ENCODE measurements around the gene CCDC39.

Gene CCDC39

DNA sequence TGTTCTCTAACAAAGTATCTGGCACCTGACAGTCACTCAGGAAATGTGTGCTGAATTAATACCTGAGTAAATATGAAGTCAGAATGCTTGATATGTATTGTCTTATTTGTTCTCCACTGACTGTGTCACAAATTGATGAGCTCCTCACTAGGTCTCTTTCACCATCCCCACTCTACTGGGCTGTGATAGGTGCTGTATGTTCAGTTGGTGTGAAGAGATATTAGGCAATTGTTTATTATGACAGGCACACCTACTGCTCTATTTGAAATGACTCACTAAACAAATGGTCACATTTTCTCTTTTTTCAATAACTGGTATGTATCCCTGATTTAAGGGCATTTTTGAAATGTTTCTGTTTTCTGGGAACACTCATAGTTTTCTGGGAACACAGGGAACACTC lies 25.2 kb upstream of the CCDC39 start:
- Histone ChIP-seq H3K27ac (ENCODE audit: low read length) (no peak overlapping the region), H3K79me2 (ENCODE audit: low read length) (no peaks in the 10 kb centered on the region), H3K36me3 (replicated peaks; ENCODE audit: low read depth, low read length) (no peaks in the 10 kb centered on the region), H4K20me1 (ENCODE audit: insufficient read depth, low read length) (no peaks in the 10 kb centered on the region), H3K4me3 (ENCODE audit: low read length) (no peak overlapping the region), H3K4me1 (ENCODE audit: low read length) (no peaks in the 10 kb centered on the region), H2AFZ (ENCODE audit: low read depth, low read length) (no peak overlapping the region), H3K9ac (ENCODE audit: low read length) (no peak overlapping the region), H3K9me3 (ENCODE audit: insufficient read depth, low read length) (no peaks in the 10 kb centered on the region), H3K27me3 (ENCODE audit: low read depth, low read length) (no peaks in the 10 kb centered on the region), H3K4me2 (ENCODE audit: low read length) (no peak overlapping the region)
- TF ChIP-seq EZH2phosphoT487 (IDR thresholded peaks at IDR 0.05; ENCODE audit: low read depth) = no peak
- TF ChIP-seq CTCF (IDR thresholded peaks at IDR 0.05; ENCODE audit: low read depth, low read length) = no peak

DNA sequence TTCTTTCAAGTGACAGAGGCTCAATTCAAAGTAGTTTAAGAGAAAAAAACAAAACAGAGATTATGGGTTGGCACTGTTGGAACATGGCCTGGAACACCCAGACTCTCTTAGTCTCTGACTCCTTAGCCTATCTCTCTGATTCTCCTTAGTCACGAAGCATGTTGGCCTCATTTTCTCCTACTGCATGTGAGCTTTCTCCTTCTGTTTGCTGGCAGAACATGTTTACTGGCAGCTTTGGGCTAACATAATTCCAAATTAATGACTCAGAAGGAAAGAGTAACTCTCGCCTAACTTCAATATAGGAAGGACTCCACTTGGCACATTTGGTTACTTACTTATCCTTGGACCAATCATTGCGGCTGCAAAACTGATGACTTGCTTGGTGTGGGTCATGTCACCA lies 21.7 kb upstream of the CCDC39 start:
- H3K27me3 ChIP-seq (ENCODE audit: low read depth, low read length) = no peaks in the 10 kb centered on the region
- no peak overlapping the region for H2AFZ ChIP-seq (ENCODE audit: low read depth, low read length)
- no peak overlapping the region for H3K4me2 ChIP-seq (ENCODE audit: low read length)
- no peak overlapping the region for H3K4me3 ChIP-seq (ENCODE audit: low read length)
- no peaks in the 10 kb centered on the region for H4K20me1 ChIP-seq (ENCODE audit: insufficient read depth, low read length)
- H3K9me3 ChIP-seq (ENCODE audit: insufficient read depth, low read length) = no peaks in the 10 kb centered on the region
- H3K27ac ChIP-seq (ENCODE audit: low read length) = no peak overlapping the region
- H3K4me1 ChIP-seq (ENCODE audit: low read length) = no peaks in the 10 kb centered on the region
- H3K36me3 ChIP-seq (replicated peaks; ENCODE audit: low read depth, low read length) = no peaks in the 10 kb centered on the region
- H3K79me2 ChIP-seq (ENCODE audit: low read length) = no peaks in the 10 kb centered on the region
- no peak overlapping the region for H3K9ac ChIP-seq (ENCODE audit: low read length)
- TF ChIP-seq EZH2phosphoT487 (IDR thresholded peaks at IDR 0.05; ENCODE audit: low read depth) (no peak), CTCF (IDR thresholded peaks at IDR 0.05; ENCODE audit: low read depth, low read length) (no peak)

GRCh38 chr3:180698760-180699270 lies 19.5 kb upstream of the CCDC39 start:
- H4K20me1 ChIP-seq (ENCODE audit: insufficient read depth, low read length) = no peaks in the 10 kb centered on the region
- H3K79me2 ChIP-seq (ENCODE audit: low read length) = no peaks in the 10 kb centered on the region
- H2AFZ ChIP-seq (ENCODE audit: low read depth, low read length) = no peak overlapping the region
- no peaks in the 10 kb centered on the region for H3K36me3 ChIP-seq (replicated peaks; ENCODE audit: low read depth, low read length)
- H3K27me3 ChIP-seq (ENCODE audit: low read depth, low read length) = no peaks in the 10 kb centered on the region
- TF ChIP-seq EZH2phosphoT487 (IDR thresholded peaks at IDR 0.05; ENCODE audit: low read depth) (no peak), CTCF (IDR thresholded peaks at IDR 0.05; ENCODE audit: low read depth, low read length) (no peak)
- no peak overlapping the region for H3K27ac ChIP-seq (ENCODE audit: low read length)
- peaks cover 14% of the 10 kb centered on the region for H3K4me1 ChIP-seq (ENCODE audit: low read length)
- no peak overlapping the region for H3K9ac ChIP-seq (ENCODE audit: low read length)
- H3K4me2 ChIP-seq (ENCODE audit: low read length) = no peak overlapping the region
- no peaks in the 10 kb centered on the region for H3K9me3 ChIP-seq (ENCODE audit: insufficient read depth, low read length)
- no peak overlapping the region for H3K4me3 ChIP-seq (ENCODE audit: low read length)

GRCh38 chr3:180694321-180694720 lies 15.0 kb upstream of the CCDC39 start:
- H2AFZ ChIP-seq (ENCODE audit: low read depth, low read length) = no peak overlapping the region
- no peaks in the 10 kb centered on the region for H4K20me1 ChIP-seq (ENCODE audit: insufficient read depth, low read length)
- H3K79me2 ChIP-seq (ENCODE audit: low read length) = no peaks in the 10 kb centered on the region
- H3K36me3 ChIP-seq (replicated peaks; ENCODE audit: low read depth, low read length) = no peaks in the 10 kb centered on the region
- H3K9me3 ChIP-seq (ENCODE audit: insufficient read depth, low read length) = no peaks in the 10 kb centered on the region
- H3K4me3 ChIP-seq (ENCODE audit: low read length) = no peak overlapping the region
- H3K27ac ChIP-seq (ENCODE audit: low read length) = no peak overlapping the region
- H3K4me1 ChIP-seq (ENCODE audit: low read length) = peaks cover 14% of the 10 kb centered on the region
- TF ChIP-seq CTCF (IDR thresholded peaks at IDR 0.05; ENCODE audit: low read depth, low read length) (no peak), EZH2phosphoT487 (IDR thresholded peaks at IDR 0.05; ENCODE audit: low read depth) (no peak)
- no peak overlapping the region for H3K9ac ChIP-seq (ENCODE audit: low read length)
- H3K27me3 ChIP-seq (ENCODE audit: low read depth, low read length) = no peaks in the 10 kb centered on the region
- no peak overlapping the region for H3K4me2 ChIP-seq (ENCODE audit: low read length)
